ENCODE measurements around the gene BRD1. TPM values are rescaled to one million over a fixed set of nuclear protein-coding genes. Genes with fewer than 3 reads are reported as not detected.

The BRD1 gene
- total RNA-seq, 4 donors from 2014 or later, result 21.0 to 57.3 (median 33.8) TPM

DNA sequence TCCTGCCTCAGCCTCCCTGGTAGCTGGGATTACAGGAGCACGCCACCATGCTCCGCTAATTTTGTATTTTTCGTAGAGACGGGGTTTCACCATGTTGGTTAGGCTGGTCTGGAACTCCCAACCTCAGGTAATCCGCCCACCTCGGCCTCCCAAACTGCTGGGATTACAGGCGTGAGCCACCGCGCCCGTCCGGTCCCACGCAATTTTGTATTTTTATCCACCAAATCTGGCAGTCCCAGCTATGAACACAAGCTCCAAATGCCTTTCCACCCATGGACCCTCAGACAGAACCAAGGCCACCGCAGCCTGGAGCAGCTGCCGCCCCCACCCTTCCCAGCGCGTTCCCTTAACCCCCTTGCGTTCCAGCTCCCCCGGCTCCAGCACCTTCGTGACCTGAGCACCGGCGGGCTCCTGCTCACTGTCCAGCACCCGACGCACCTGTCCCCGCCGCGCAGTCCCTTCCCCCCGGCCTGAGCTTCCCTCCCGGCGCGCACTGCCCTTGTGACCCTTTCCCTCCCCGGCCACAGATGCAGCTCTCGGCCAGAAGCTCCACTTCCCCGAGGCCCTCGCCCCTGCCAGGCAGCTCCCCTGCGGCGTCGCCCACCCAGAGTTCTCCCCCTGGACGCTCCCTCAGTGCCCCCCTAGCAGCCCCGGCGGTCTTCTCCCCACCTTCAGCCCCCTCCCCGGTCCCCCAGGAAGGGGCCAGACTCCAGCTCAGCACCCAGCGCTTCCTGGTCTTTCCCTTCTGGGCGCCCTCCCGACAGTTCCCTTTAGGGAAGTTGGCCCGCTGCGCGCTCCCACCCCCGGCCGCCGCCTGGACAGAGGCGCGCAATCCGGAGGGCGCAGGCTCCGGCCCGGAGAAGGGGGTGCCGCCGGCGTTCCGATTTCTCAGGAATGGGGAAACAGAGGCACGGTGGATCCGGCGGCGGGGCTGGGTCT lies 20.3 kb upstream of the BRD1 start:
- no peak for ATAC-seq (ENCODE audit: low FRiP score)
- no peak for TF ChIP-seq CTCF (IDR thresholded peaks at IDR 0.05)
- no peak for DNase-seq (ENCODE audit: low spot score)

DNA sequence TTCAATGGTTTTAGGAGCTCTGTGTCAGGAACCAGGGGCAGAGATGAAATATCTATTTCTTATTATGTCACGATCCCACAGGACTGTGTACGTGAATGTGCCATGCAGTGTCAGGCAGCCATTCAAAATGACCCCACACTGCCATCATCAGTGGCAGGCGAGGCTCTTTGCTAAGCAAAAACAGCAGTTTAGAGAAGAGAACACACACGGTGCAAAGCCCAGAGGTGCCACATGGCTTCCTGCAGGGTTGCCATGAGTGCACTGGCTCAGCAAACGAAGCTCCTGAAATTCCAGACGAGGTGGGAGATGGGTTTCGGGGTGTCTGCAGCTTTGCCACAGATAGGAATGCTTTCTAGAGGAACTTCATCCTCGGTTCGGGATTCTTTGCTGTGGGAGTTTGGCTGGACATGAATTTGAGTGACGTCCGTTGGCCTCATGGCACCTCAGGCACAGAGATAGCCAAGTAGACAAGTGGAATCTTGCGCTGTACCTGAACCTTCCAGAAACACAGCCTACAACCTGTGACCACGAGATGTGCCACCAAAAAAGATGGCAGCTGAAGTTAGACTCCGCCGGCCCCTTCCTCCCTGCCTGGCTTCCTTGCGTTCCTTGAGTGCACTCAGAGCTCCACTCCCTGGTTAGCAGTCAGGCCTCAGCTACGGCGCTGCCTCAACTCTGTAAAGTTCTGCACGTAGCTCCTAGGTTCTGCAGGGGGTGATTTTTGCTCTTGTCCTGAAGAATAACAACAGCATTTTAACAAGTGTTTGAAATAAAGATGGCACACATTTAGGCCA lies 18.2 kb upstream of the BRD1 start:
- no peak for ATAC-seq (ENCODE audit: low FRiP score)
- TF ChIP-seq CTCF (IDR thresholded peaks at IDR 0.05), result no peak
- no peak for DNase-seq (ENCODE audit: low spot score)

DNA sequence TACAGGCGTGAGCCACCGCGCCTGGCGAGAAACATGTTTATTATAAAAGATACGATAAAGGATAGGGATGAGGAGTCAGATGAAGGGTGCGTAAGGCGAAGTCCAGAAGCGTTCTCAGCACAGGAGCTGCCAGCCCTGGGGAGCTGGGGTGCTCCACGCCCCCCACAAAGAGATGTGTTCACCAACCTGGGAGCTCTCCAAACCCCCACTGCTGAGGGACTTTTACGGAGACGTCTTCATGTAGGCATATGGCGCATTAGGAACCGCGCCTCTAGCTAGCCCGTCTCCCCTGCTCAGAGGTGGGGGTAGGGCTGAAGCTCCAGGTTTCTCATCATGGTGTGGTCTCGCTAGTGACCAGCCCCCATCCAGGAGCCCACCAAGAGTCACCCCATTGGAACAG lies 17.6 kb upstream of the BRD1 start:
- no peak for DNase-seq (ENCODE audit: low spot score)
- no peak for TF ChIP-seq CTCF (IDR thresholded peaks at IDR 0.05)
- no peak for ATAC-seq (ENCODE audit: low FRiP score)

- ATAC-seq (ENCODE audit: low FRiP score), result peak; percentile 71
Measured at GRCh38 chr22:49838771-49839717, 11.4 kb upstream of the BRD1 start.

DNA sequence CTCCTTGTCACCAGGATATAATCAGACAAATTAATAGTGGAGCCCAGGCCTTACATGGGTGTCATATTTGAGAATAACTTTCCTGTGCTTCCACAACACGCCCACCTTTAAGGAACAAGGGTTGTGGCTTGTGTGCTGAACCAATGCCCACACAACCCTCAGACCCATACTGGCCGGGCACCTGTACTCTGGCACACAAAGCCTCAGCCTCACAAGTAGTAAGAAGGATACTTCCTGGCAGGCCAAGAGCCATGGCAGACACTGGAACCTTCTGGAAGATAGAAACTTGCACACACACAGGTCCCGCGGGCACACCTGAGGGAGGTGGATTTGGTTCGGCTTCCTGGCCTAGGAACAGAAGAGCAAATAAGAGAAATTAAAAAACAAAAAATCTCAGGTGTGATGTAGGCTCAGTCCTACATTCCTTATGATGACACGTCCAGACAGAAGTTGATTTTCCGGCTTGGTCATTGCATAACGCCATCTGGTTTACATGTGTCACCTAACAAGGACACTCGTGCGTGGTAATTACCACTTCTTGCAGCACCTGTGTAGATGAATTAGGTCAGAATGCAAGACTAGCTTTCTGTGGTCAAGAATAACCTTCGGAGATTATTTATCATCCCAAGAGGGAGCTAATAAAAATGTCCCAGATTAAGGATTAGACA lies 5.8 kb upstream of the BRD1 start:
- TF ChIP-seq CTCF (IDR thresholded peaks at IDR 0.05), result no peak
- no peak for DNase-seq (ENCODE audit: low spot score)
- ATAC-seq (ENCODE audit: low FRiP score), result no peak

More at GRCh38 chr22:49838771-49839717, 11.4 kb upstream of the BRD1 start:
- DNase-seq (ENCODE audit: low spot score), result no peak
- no peak for TF ChIP-seq CTCF (IDR thresholded peaks at IDR 0.05)

Measured in omental fat pad (tissue), 4 donors.